Activated naive CD8-positive, alpha-beta T cell treated with anti-CD3 and anti-CD28 coated beads, Interleukin-2, amount 50 U/mL, for 24 hours (primary cell): ENCODE results near the gene CAV1.
"Not testable (repeated sequence)": the region's sequence is repeated elsewhere in the genome, so short reads cannot be mapped to it uniquely, and the experiment has no call there.

Source experiments
- ATAC-seq: fragments of 150-1000 bp; cut with Tn5 transposase; one replicate; pipeline ENCODE4 v1.10.0; 2021
- DNase-seq: peaks from one replicate; pipeline ENCODE4 v3.0.0; 2021
- H3K27ac Mint-ChIP-seq: one replicate; pipeline ENCODE4 v1.8.0; 2021; ENCODE audit warnings: mild to moderate bottlenecking, mixed read lengths
- H3K27me3 Mint-ChIP-seq: one replicate; pipeline ENCODE4 v1.8.0; 2021; ENCODE audit warnings: mixed read lengths
- H3K36me3 Mint-ChIP-seq: one replicate; pipeline ENCODE4 v1.8.0; 2021; ENCODE audit warnings: low read depth, mixed read lengths
- H3K4me1 Mint-ChIP-seq: one replicate; pipeline ENCODE4 v1.8.0; 2021; ENCODE audit warnings: mixed read lengths
- H3K4me3 Mint-ChIP-seq: one replicate; pipeline ENCODE4 v1.8.0; 2021; ENCODE audit warnings: mild to moderate bottlenecking, moderate library complexity, mixed read lengths
- H3K9me3 Mint-ChIP-seq: one replicate; pipeline ENCODE4 v1.8.0; 2021; ENCODE audit warnings: mixed read lengths

Gene CAV1

DNA sequence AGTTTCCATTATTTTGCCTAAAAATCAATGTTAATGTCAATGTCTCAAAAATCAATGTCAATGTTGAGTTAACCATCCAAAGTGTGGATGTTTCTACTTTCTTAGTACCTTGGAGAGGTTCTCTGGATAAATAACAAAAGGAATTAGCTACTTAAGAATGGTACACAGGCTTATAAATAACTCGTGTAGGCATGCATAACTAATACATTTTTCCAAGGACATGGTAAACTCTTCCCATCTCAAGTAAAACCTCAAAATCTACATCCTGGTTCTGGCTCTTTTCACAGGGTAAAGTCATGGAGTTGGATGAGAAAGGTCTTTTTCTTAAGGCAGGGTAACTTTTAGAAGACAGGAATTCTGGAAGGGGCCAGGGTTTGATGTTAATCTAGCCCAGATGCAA lies 59.9 kb downstream of the CAV1 start:
- Mint-ChIP-seq H3K27ac (no peak overlapping the region), H3K4me3 (no peak overlapping the region), H3K27me3 (no peaks in the 10 kb centered on the region), H3K36me3 (no peaks in the 10 kb centered on the region), H3K9me3 (no peaks in the 10 kb centered on the region), H3K4me1 (peaks cover 38% of the 10 kb centered on the region)
- ATAC-seq (no peak), DNase-seq (no peak)

DNA sequence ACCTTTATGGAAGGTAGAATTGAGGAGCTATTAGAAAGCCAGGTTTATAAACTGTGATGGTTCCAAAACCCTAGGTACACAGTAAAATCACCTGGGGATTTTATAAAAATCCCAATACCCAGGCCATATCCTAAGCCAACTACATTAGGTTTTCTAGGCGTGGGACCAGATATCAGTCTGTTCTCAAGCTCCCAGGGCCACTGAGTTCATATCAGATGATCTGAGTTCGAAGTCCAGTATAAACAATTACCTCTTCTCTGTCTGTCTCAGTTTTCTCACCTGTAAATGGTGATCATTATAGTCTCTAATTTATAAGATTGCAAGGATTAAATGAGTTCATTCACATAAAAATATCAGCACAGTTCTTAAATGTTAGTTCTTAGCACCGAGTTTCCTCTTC lies 60.6 kb downstream of the CAV1 start:
- peaks cover 38% of the 10 kb centered on the region for H3K4me1 Mint-ChIP-seq
- no peaks in the 10 kb centered on the region for H3K9me3 Mint-ChIP-seq
- DNase-seq (no peak), ATAC-seq (no peak)
- H3K36me3 Mint-ChIP-seq: no peaks in the 10 kb centered on the region
- H3K27me3 Mint-ChIP-seq: peaks cover 5% of the 10 kb centered on the region
- no peak overlapping the region for H3K4me3 Mint-ChIP-seq
- no peak overlapping the region for H3K27ac Mint-ChIP-seq

DNA sequence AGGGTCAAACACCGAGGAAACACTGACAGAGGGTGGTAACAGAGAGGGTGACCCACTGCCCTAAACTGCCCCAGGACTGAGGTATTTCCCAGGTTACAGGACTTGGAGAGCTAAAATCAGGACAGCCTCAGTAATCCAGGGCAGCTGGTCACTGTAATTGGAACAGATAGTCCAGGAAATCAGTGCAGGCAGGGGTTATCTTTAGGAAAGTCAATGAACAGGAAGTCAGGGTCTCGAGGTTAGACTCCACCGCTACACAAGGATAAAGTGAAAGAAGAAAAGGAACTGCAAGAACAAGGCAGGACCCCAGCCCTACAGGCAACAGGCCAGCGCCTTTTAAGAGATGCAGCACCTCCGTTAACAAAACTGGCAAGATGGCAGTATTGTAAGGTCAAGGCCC lies 61.1 kb downstream of the CAV1 start:
- H3K9me3 Mint-ChIP-seq: no peaks in the 10 kb centered on the region
- H3K36me3 Mint-ChIP-seq: no peaks in the 10 kb centered on the region
- no peak overlapping the region for H3K27ac Mint-ChIP-seq
- no peak overlapping the region for H3K4me3 Mint-ChIP-seq
- H3K4me1 Mint-ChIP-seq: peaks cover 38% of the 10 kb centered on the region
- DNase-seq: no peak
- ATAC-seq: no peak
- H3K27me3 Mint-ChIP-seq: peaks cover 10% of the 10 kb centered on the region

DNA sequence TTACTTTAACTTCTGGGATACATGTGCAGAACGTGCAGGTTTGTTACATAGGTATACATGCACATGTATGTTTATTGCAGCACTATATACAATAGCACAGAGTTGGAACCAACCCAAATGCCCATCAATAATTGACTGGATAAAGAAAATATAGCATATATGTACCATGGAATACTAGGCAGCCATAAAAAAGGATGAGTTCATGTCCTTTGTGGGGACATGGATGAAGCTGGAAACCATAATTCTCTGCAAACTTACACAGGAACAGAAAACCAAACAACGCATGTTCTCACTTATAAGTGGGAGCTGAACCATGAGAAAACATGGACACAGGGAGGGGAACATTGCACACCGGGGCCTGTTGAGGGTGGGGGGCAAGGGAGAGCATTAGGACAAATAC lies 62.4 kb downstream of the CAV1 start:
- not testable (repeated sequence) for H3K4me3 Mint-ChIP-seq, ATAC-seq, DNase-seq, H3K27ac Mint-ChIP-seq, H3K36me3 Mint-ChIP-seq, H3K9me3 Mint-ChIP-seq
- peaks cover 42% of the 10 kb centered on the region for H3K4me1 Mint-ChIP-seq
- H3K27me3 Mint-ChIP-seq: peaks cover 16% of the 10 kb centered on the region

DNA sequence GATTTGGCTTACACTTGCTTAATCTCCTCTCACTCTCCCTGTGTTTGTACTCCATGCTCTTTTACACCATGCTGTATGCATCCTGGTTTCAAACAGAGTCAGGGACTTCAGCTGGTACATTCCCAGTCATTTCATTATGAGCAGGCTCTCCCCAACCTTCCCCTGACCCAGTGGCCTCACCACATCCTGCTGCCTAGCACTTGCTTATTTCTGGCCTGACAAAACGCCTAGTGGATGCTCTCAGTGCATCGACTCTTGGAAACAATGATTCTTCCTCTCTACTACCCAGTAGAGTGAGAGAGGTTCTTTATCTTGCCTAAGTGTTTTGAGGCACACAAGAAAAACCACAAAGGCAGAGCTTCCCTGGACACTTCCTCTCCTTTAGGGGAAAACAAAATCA lies 63.4 kb downstream of the CAV1 start:
- DNase-seq: peak; percentile 54

DNA sequence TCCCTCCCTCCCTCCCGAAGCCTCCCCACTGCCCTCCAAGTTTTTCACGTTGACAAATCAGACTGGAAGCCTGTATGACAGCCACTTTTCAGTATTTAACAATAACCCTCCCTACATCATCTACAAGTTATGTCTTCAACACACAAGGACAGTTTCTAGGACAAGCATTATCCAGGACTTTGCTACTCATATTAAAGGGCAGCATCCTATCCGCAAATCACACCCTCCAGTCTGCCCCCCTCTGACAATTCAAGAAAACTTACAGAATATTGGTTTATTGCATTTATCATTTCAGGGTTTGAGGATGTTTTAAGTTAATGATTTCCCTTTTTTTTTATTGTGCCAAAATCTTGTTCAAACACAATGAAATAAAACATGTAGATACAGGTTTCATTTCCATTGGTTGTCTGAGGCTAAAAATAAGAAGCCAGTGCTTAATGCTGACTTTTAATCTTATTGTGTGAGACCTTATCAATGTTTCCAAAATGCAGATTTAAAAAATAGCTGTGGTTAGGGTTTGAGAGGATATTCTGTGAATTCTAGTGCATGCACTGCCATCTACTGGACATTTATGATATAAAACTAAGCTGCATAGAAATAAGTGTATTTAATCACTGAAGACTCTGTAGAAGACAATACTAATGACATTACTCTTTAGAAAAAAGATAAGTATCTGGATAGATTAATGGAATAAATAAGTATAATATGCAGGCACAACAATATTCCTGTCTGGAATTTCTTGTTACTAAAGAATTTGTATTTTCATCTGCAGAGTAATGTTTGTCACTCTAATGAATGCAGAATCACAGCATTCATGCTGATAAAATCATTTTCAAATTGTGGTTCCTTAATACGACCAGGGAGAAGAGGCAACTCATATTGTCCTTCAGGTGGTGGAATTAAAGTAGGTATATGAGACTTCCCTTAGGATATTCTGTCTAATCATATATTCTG lies 64.1 kb downstream of the CAV1 start:
- Mint-ChIP-seq H3K36me3 (no peaks in the 10 kb centered on the region), H3K27ac (peak overlapping the region; percentile 29), H3K4me1 (peaks cover 29% of the 10 kb centered on the region), H3K9me3 (no peaks in the 10 kb centered on the region), H3K27me3 (peaks cover 30% of the 10 kb centered on the region), H3K4me3 (no peak overlapping the region)
- ATAC-seq: no peak
- DNase-seq: no peak

More for the DNA sequence above, 63.4 kb downstream of the CAV1 start:
- Mint-ChIP-seq H3K27ac (peak overlapping the region; percentile 29), H3K9me3 (no peaks in the 10 kb centered on the region), H3K4me1 (peaks cover 36% of the 10 kb centered on the region), H3K36me3 (no peaks in the 10 kb centered on the region), H3K27me3 (peaks cover 25% of the 10 kb centered on the region), H3K4me3 (peak overlapping the region; percentile 19)
- peak; percentile 93 for ATAC-seq

DNA sequence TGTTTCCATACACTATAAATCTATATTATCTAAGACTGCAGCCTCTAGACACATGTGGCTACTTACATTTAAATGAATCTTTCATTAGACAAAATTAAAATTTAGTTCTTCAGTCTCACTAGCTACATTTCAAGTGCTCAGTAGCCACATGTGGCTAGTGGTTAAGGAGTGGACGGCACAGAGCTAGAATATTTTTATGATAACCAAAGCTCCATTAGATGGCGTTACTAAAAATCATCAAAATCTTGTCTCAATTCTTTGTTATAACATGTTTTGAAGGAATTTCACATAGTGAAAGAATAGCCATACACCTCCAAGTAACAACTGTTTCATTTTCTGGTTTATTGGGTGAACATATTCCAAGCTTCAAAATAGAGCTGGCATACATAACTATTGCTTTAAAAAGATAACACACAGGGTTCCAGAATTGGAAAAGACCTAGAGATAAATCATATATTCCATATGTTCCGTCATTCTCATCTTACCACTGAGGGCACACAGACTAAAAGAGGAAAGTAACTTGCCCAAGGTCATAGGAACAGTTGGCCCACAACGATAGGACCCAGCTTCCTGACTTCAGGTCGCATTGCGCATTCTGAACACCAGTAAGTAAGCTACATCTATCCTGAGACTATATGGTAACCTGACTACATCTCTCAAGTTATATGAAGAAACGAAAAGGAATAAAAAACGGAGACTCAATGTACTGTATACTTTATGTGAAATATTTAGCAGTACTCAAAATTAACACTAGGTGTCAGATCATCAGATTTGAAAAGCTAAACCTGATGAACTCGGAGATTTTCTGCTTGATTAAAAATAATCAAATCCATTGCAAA lies 66.6 kb downstream of the CAV1 start:
- H3K36me3 Mint-ChIP-seq: no peaks in the 10 kb centered on the region
- peaks cover 37% of the 10 kb centered on the region for H3K27me3 Mint-ChIP-seq
- no peaks in the 10 kb centered on the region for H3K9me3 Mint-ChIP-seq
- ATAC-seq: no peak
- H3K4me3 Mint-ChIP-seq: peak overlapping the region; percentile 3
- no peak overlapping the region for H3K27ac Mint-ChIP-seq
- no peak for DNase-seq
- peaks cover 23% of the 10 kb centered on the region for H3K4me1 Mint-ChIP-seq

DNA sequence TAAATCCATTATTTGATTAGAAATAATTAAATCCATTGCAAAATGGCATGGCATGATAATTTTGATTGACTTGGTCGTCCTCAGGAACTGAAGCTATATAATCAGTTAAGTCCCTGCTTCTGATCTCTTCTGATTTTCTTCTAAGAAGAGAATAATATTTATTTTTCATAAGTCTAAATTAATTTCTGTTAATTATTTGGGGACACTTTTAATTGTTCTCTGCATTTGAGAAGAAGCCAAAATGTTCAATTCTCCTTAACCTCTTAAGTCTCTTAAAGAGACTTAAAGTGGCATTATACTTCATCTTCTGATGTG lies 67.2 kb downstream of the CAV1 start:
- Mint-ChIP-seq H3K27ac (no peak overlapping the region), H3K4me1 (peaks cover 23% of the 10 kb centered on the region), H3K4me3 (no peak overlapping the region), H3K9me3 (no peaks in the 10 kb centered on the region), H3K36me3 (no peaks in the 10 kb centered on the region), H3K27me3 (peaks cover 40% of the 10 kb centered on the region)
- ATAC-seq (no peak), DNase-seq (no peak)

DNA sequence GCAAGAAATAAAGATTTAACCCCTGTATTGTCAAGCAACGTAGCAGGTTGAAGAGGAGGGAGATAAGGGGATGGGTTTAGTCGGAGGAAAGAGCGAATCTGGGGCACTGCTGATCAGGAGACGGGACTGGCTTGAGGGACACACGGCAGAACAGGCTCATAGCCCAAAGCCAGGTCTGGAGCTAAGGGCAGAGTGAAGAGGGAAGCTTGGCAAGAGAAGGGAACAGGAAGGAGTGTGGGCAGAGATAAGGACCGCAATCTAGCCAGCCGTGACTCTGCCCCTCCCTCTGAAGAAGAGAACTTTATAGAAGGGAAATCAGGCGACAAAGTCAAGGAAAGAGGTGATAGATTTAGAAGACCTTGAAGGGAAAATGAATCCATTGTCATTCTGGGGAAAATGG lies 67.6 kb downstream of the CAV1 start:
- Mint-ChIP-seq H3K27me3 (peaks cover 40% of the 10 kb centered on the region), H3K27ac (no peak overlapping the region), H3K4me3 (no peak overlapping the region), H3K4me1 (peaks cover 23% of the 10 kb centered on the region), H3K9me3 (no peaks in the 10 kb centered on the region), H3K36me3 (no peaks in the 10 kb centered on the region)
- DNase-seq (no peak), ATAC-seq (no peak)

DNA sequence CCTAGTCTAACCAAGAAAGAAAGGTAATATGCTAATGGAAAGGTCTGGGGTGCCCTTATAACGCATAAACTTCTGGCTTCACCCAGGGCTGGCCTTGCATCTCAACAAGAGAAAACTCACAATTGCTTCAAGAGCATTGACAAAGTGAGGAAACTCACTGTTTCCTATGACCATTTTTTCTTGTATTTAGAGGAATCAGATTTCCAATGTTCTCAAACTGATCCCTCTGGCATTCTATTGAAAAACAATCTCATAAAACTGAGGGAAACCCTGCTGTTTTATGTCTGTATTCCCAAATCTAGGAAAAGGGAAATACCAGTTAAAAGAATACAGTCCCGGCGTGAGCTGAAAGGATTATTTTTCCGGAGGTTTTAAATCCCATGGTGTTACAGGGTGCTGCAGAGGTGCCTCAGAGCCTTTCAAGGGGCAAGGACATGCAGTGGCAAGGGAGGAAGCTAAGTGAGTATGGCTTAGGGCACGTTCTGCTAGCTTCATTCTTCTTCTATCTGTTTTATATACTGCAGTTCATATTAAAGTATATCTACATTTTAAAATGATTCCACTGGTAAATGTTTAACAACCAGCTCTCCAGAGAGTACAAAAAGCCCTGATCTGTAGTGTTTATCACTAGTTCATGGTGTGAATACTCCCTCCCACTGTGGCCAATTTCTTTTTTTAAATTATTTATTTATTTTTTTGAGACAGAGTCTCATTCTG lies 68.7 kb downstream of the CAV1 start:
- Mint-ChIP-seq H3K4me3 (no peak overlapping the region), H3K27me3 (peaks cover 40% of the 10 kb centered on the region), H3K27ac (no peak overlapping the region), H3K9me3 (no peaks in the 10 kb centered on the region), H3K4me1 (peaks cover 15% of the 10 kb centered on the region), H3K36me3 (no peaks in the 10 kb centered on the region)
- no peak for ATAC-seq
- DNase-seq: no peak

DNA sequence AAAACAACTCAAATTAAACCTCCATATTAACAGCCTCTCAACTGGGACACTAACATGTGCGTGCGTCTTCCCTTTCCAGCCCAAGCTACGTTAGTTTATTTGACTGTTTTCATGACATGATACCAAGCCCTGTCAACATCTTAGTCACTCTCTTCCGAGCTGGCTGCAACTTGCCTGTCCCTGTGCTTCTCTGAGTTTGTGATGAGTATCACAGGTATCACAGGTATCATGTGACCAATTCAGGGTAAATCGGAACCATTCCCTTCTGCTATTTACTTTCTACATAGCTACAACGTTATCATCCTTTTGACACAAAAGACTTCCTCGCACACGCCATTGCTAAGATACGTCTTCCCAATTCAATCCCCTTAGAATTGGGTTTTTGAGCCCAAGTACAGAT lies 70.2 kb downstream of the CAV1 start:
- H3K36me3 Mint-ChIP-seq: no peaks in the 10 kb centered on the region
- DNase-seq: no peak
- H3K27ac Mint-ChIP-seq: no peak overlapping the region
- peaks cover 41% of the 10 kb centered on the region for H3K27me3 Mint-ChIP-seq
- no peaks in the 10 kb centered on the region for H3K9me3 Mint-ChIP-seq
- no peak for ATAC-seq
- no peak overlapping the region for H3K4me3 Mint-ChIP-seq
- H3K4me1 Mint-ChIP-seq: peaks cover 10% of the 10 kb centered on the region

DNA sequence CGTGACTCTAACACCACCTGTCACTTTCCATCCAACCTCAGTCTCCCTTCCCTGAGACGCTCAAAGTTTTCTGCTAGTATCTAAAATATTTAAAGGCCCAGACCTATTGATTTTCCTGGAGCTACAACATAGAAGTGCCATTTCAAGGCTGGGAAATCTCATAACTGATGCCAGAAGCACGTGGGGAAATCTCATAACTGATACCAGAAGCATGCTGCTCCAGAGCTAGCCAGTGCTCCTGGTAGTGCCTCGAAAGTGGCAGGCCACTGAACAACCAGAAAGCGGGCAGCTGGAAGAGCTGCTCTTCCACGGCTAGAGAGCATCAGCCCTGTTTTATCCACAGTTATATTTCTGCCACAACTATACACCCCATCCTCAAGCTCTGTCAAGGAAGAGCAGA lies 72.5 kb downstream of the CAV1 start:
- peaks cover 13% of the 10 kb centered on the region for H3K4me1 Mint-ChIP-seq
- no peaks in the 10 kb centered on the region for H3K36me3 Mint-ChIP-seq
- H3K4me3 Mint-ChIP-seq: no peak overlapping the region
- H3K27ac Mint-ChIP-seq: no peak overlapping the region
- H3K27me3 Mint-ChIP-seq: peaks cover 30% of the 10 kb centered on the region
- ATAC-seq (no peak), DNase-seq (no peak)
- no peaks in the 10 kb centered on the region for H3K9me3 Mint-ChIP-seq

DNA sequence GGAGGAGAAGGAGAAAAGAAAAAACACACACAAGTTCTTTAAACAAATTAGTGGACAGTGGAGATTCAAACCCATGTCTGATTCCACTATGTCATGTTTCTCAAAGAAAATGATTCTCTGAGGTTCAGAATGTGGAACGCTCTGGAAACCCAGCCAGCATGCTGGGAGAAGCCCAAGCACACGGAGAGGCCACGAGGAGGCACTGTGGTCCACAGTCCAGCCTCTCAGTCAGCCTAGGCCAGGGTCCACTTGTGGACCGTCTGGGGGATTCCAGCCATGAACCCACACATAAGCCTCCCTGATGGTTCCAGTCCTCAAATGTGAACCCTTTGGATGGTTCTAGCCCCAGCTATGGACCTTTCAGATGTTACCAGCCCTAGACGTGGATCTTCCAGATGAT lies 73.4 kb downstream of the CAV1 start:
- Mint-ChIP-seq H3K36me3 (no peaks in the 10 kb centered on the region), H3K9me3 (no peaks in the 10 kb centered on the region), H3K27me3 (peaks cover 22% of the 10 kb centered on the region), H3K4me1 (peaks cover 11% of the 10 kb centered on the region), H3K4me3 (no peak overlapping the region), H3K27ac (no peak overlapping the region)
- DNase-seq: no peak
- no peak for ATAC-seq

DNA sequence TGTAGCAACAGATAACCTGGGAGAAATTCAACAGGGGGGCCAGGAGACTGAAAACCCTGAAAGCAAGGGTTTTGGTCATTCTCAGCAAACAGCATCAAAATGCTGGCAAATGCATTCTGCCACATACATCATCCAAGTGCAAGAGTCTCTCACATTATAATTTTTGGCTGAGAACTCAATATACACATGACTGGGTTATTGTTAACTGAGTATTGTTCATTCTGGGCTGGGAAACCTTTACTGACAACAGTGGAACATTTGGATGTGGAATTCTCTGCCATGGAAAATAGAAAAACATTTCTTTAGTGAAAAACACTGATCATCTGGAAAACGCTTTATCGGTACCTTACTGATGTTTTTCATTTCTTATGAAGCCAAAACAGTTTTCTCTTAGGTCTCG lies 74.0 kb downstream of the CAV1 start:
- DNase-seq (no peak), ATAC-seq (no peak)
- Mint-ChIP-seq H3K4me1 (peaks cover 11% of the 10 kb centered on the region), H3K27ac (no peak overlapping the region), H3K4me3 (no peak overlapping the region), H3K9me3 (no peaks in the 10 kb centered on the region), H3K36me3 (no peaks in the 10 kb centered on the region), H3K27me3 (peaks cover 17% of the 10 kb centered on the region)
